ENCODE results near the gene PRMT2.
"Not testable (repeated sequence)": the region's sequence is repeated elsewhere in the genome, so short reads cannot be mapped to it uniquely, and the experiment has no call there.

Gene PRMT2

GRCh38 chr21:46666941-46667740, 31.7 kb downstream of the PRMT2 start:
- no peak for DNase-seq (ENCODE audit: extremely low read depth in 1 of 2, low read depth in 1 of 2)

- DNase-seq (ENCODE audit: extremely low read depth in 1 of 2, low read depth in 1 of 2) = no peak
These were observed 32.4 kb downstream of the PRMT2 start for GRCh38 chr21:46667741-46668380.

- DNase-seq (ENCODE audit: extremely low read depth in 1 of 2, low read depth in 1 of 2) = no peak
These were observed 32.9 kb downstream of the PRMT2 start for GRCh38 chr21:46668381-46668780.

- not testable (repeated sequence) for DNase-seq (ENCODE audit: extremely low read depth in 1 of 2, low read depth in 1 of 2)
These were observed 33.4 kb downstream of the PRMT2 start for GRCh38 chr21:46668904-46669303.

GRCh38 chr21:46674430-46675007, 39.0 kb downstream of the PRMT2 start:
- DNase-seq (ENCODE audit: extremely low read depth in 1 of 2, low read depth in 1 of 2) = no peak

GRCh38 chr21:46675595-46676280, 40.3 kb downstream of the PRMT2 start:
- no peak for DNase-seq (ENCODE audit: extremely low read depth in 1 of 2, low read depth in 1 of 2)

GRCh38 chr21:46676542-46676941, 41.1 kb downstream of the PRMT2 start:
- not testable (repeated sequence) for DNase-seq (ENCODE audit: extremely low read depth in 1 of 2, low read depth in 1 of 2)

- not testable (repeated sequence) for DNase-seq (ENCODE audit: extremely low read depth in 1 of 2, low read depth in 1 of 2)
These were observed 46.1 kb downstream of the PRMT2 start for GRCh38 chr21:46681593-46681992.

- DNase-seq (ENCODE audit: extremely low read depth in 1 of 2, low read depth in 1 of 2) = not testable (repeated sequence)
These were observed 63.2 kb downstream of the PRMT2 start for GRCh38 chr21:46698652-46699051.

GRCh38 chr21:46699104-46699503, 63.6 kb downstream of the PRMT2 start:
- DNase-seq (ENCODE audit: extremely low read depth in 1 of 2, low read depth in 1 of 2) = not testable (repeated sequence)

Data from stimulated activated CD8-positive, alpha-beta memory T cell treated with anti-CD3 and anti-CD28 coated beads, Interleukin-7, amount 100 ng/mL, for 48 hours (primary cell).